ENCODE measurements around the gene CCDC137. TPM values are rescaled to one million over a fixed set of nuclear protein-coding genes. Genes with fewer than 3 reads are reported as not detected.

CCDC137 gene
- total RNA-seq, 1 donor from 2014 or later, result 41.3 TPM

- no peak for TF ChIP-seq CTCF (IDR thresholded peaks at IDR 0.05)
- POLR2A ChIA-PET, result no interaction called here
- ATAC-seq (ENCODE audit: low read depth) (no peak), DNase-seq (no peak)
- H3K4me1 Mint-ChIP-seq, result peaks cover 40% of the 10 kb centered on the region
- intact Hi-C loops (cut with micrococcal nuclease), result no loop called here
- no peak overlapping the region for H3K27ac Mint-ChIP-seq
- no peaks in the 10 kb centered on the region for H3K9me3 Mint-ChIP-seq
- CTCF ChIA-PET, result no interaction called here
- H3K36me3 Mint-ChIP-seq (ENCODE audit: low read depth), result peaks cover 38% of the 10 kb centered on the region
- H3K27me3 Mint-ChIP-seq, result no peaks in the 10 kb centered on the region
- H3K4me3 Mint-ChIP-seq, result peak overlapping the region; percentile 26
These were observed 39.1 kb downstream of the CCDC137 start for GRCh38 chr17:81705518-81706231.

GRCh38 chr17:81706232-81706611 is 39.7 kb downstream of the CCDC137 start:
- ChIA-PET POLR2A (interaction anchor here (1.1 kb wide), 1 partner anchor 21 kb away, joined by 3 read pairs; no protein-coding TSS in a partner anchor), CTCF (no interaction called here)
- no peak overlapping the region for H3K27ac Mint-ChIP-seq
- no peaks in the 10 kb centered on the region for H3K9me3 Mint-ChIP-seq
- TF ChIP-seq CTCF (IDR thresholded peaks at IDR 0.05), result no peak
- peaks cover 33% of the 10 kb centered on the region for H3K36me3 Mint-ChIP-seq (ENCODE audit: low read depth)
- H3K4me1 Mint-ChIP-seq, result peaks cover 40% of the 10 kb centered on the region
- no peaks in the 10 kb centered on the region for H3K27me3 Mint-ChIP-seq
- no peak overlapping the region for H3K4me3 Mint-ChIP-seq
- intact Hi-C loops (cut with micrococcal nuclease), result no loop called here
- DNase-seq, result no peak
- ATAC-seq (ENCODE audit: low read depth), result no peak

GRCh38 chr17:81706757-81707624 is 40.5 kb downstream of the CCDC137 start:
- no peak for DNase-seq
- CTCF ChIA-PET, result no interaction called here
- Mint-ChIP-seq H3K27me3 (no peaks in the 10 kb centered on the region), H3K4me3 (no peak overlapping the region), H3K27ac (no peak overlapping the region), H3K36me3 (ENCODE audit: low read depth) (peaks cover 29% of the 10 kb centered on the region), H3K4me1 (peaks cover 37% of the 10 kb centered on the region), H3K9me3 (no peaks in the 10 kb centered on the region)
- TF ChIP-seq CTCF (IDR thresholded peaks at IDR 0.05), result no peak
- POLR2A ChIA-PET, result interaction anchor here (0.5 to 1.1 kb wide), 4 partner anchors 12 to 1142 kb away, joined by 3 to 7 read pairs (median 4); no protein-coding TSS in a partner anchor
- intact Hi-C loops (cut with micrococcal nuclease), result no loop called here
- ATAC-seq (ENCODE audit: low read depth), result no peak

GRCh38 chr17:81707725-81708646 is 41.4 kb downstream of the CCDC137 start:
- Mint-ChIP-seq H3K4me1 (peaks cover 32% of the 10 kb centered on the region), H3K27me3 (no peaks in the 10 kb centered on the region), H3K36me3 (ENCODE audit: low read depth) (peaks cover 27% of the 10 kb centered on the region), H3K27ac (no peak overlapping the region), H3K9me3 (no peaks in the 10 kb centered on the region), H3K4me3 (no peak overlapping the region)
- POLR2A ChIA-PET, result interaction anchor here (0.5 kb wide), 1 partner anchor 11 kb away, joined by 3 read pairs; no protein-coding TSS in a partner anchor
- no peak for DNase-seq
- intact Hi-C loops (cut with micrococcal nuclease), result no loop called here
- TF ChIP-seq CTCF (IDR thresholded peaks at IDR 0.05), result no peak
- CTCF ChIA-PET, result no interaction called here
- ATAC-seq (ENCODE audit: low read depth), result no peak
